Gastrocnemius medialis (tissue), 4 donors: ENCODE measurements around the gene CPEB3.

ENCODE experiments used
- POLR2A ChIP-seq, 2 donors: fragments of 450-650 bp; IDR thresholded peaks; one replicate each; pipeline ENCODE4 v1.6.1; 2017; ENCODE audit warnings: antibody characterized with exemption in 2 of 2, mild to moderate bottlenecking in 2 of 2, moderate library complexity in 2 of 2
- TF ChIP-seq, protein P1 (sequence below), 5 experiments: fragments of 450-650 bp in 3 of 5; fragments of 200-600 bp in 2 of 5; sonication (generic) in 2 of 5; IDR thresholded peaks in 4 of 5; conservative IDR thresholded peaks in 1 of 5; 1 replicate in 4 of 5; 2 replicates in 1 of 5; pipeline ENCODE4 v1.5.1; 2016 to 2019; ENCODE audit warnings: antibody characterized with exemption in 5 of 5, mild to moderate bottlenecking in 3 of 5, moderate library complexity in 3 of 5

DNA sequence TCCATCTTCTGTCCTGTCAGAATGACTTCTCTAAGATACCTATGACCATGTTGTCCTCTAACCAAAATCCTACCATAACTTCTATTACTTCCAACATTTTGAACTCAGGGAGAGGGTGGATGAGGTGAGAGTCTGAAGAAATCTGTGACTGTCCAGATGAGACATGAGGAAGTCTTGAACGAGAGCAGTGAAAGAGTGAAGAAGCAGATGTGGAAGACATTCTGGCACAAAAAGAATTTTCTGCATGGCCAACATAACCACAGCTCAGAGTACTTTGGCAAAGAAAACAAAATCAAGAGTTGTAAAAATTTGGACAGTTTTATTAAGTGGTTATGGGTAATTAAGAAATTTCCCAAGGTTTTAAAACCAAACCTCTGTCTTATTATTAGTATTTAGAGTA lies 141.6 kb downstream of the CPEB3 start:
- TF ChIP-seq, protein P1, sequence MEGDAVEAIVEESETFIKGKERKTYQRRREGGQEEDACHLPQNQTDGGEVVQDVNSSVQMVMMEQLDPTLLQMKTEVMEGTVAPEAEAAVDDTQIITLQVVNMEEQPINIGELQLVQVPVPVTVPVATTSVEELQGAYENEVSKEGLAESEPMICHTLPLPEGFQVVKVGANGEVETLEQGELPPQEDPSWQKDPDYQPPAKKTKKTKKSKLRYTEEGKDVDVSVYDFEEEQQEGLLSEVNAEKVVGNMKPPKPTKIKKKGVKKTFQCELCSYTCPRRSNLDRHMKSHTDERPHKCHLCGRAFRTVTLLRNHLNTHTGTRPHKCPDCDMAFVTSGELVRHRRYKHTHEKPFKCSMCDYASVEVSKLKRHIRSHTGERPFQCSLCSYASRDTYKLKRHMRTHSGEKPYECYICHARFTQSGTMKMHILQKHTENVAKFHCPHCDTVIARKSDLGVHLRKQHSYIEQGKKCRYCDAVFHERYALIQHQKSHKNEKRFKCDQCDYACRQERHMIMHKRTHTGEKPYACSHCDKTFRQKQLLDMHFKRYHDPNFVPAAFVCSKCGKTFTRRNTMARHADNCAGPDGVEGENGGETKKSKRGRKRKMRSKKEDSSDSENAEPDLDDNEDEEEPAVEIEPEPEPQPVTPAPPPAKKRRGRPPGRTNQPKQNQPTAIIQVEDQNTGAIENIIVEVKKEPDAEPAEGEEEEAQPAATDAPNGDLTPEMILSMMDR (IDR thresholded peaks at IDR 0.05 in 4 of 5, conservative IDR thresholded peaks at IDR 0.05 in 1 of 5) = no peak
- TF ChIP-seq POLR2A (IDR thresholded peaks at IDR 0.05) = no peak
